Type B pancreatic cell (in vitro differentiated cells): Measurements from ENCODE around the gene DDAH1. TPM values are rescaled to one million over a fixed set of nuclear protein-coding genes. Genes with fewer than 3 reads are reported as not detected.

Experiments
- DNase-seq: peaks from one replicate; pipeline ENCODE4 v3.0.0; 2021; ENCODE audit warnings: mixed read lengths; ENCODE audit not compliant: unreplicated experiment; ENCODE audit errors: extremely low spot score
- H3K27ac Mint-ChIP-seq: 2 replicates; pipeline ENCODE4 v1.8.0; 2021; ENCODE audit warnings: mild to moderate bottlenecking, mixed read lengths
- H3K27me3 Mint-ChIP-seq: 2 replicates; pipeline ENCODE4 v1.8.0; 2021; ENCODE audit warnings: mixed read lengths
- H3K36me3 Mint-ChIP-seq: 2 replicates; pipeline ENCODE4 v1.8.0; 2021; ENCODE audit warnings: mixed read lengths
- H3K4me1 Mint-ChIP-seq: one replicate; pipeline ENCODE4 v1.8.0; 2021; ENCODE audit warnings: mixed read lengths; ENCODE audit not compliant: unreplicated experiment
- H3K4me3 Mint-ChIP-seq: 2 replicates; pipeline ENCODE4 v1.8.0; 2021; ENCODE audit warnings: mild to moderate bottlenecking, mixed read lengths
- H3K9me3 Mint-ChIP-seq: 2 replicates; pipeline ENCODE4 v1.8.0; 2021; ENCODE audit warnings: mixed read lengths
- CTCF ChIP-seq: fragments of 200-600 bp; sonication (generic); conservative IDR thresholded peaks from 2 replicates; pipeline ENCODE4 v1.5.0; 2021; ENCODE audit warnings: antibody characterized with exemption, mild to moderate bottlenecking
- total RNA-seq: library from RNA; stranded (reverse); gene quantifications from 2 replicates; pipeline ENCODE4 v1.2.1, GENCODE V29; 2021; ENCODE audit warnings: low replicate concordance

Gene DDAH1
- total RNA-seq, 1 donor from 2014 or later, result 28.6 TPM

- Mint-ChIP-seq H3K9me3 (no peaks in the 10 kb centered on the region), H3K36me3 (peaks cover 4% of the 10 kb centered on the region), H3K27me3 (peaks cover 3% of the 10 kb centered on the region), H3K27ac (no peak overlapping the region), H3K4me1 (peaks cover 14% of the 10 kb centered on the region), H3K4me3 (no peak overlapping the region)
- DNase-seq, result no peak
- no peak for TF ChIP-seq CTCF
These were observed 148.6 kb downstream of the DDAH1 start for GRCh38 chr1:85316321-85316720.

- Mint-ChIP-seq H3K27me3 (peaks cover 4% of the 10 kb centered on the region), H3K9me3 (no peaks in the 10 kb centered on the region), H3K36me3 (peaks cover 4% of the 10 kb centered on the region), H3K4me3 (no peak overlapping the region), H3K4me1 (peaks cover 14% of the 10 kb centered on the region), H3K27ac (no peak overlapping the region)
- TF ChIP-seq CTCF, result no peak
- DNase-seq, result no peak
These were observed 149.2 kb downstream of the DDAH1 start for GRCh38 chr1:85315789-85316188.

GRCh38 chr1:85314726-85315125 is 150.2 kb downstream of the DDAH1 start:
- Mint-ChIP-seq H3K27me3 (peaks cover 15% of the 10 kb centered on the region), H3K36me3 (peaks cover 4% of the 10 kb centered on the region), H3K4me1 (peaks cover 8% of the 10 kb centered on the region), H3K9me3 (no peaks in the 10 kb centered on the region), H3K4me3 (no peak overlapping the region), H3K27ac (no peak overlapping the region)
- no peak for DNase-seq
- no peak for TF ChIP-seq CTCF

- TF ChIP-seq CTCF, result no peak
- H3K4me1 Mint-ChIP-seq, result peaks cover 5% of the 10 kb centered on the region
- H3K36me3 Mint-ChIP-seq, result no peaks in the 10 kb centered on the region
- DNase-seq, result no peak
- H3K27ac Mint-ChIP-seq, result no peak overlapping the region
- no peak overlapping the region for H3K4me3 Mint-ChIP-seq
- no peaks in the 10 kb centered on the region for H3K9me3 Mint-ChIP-seq
- H3K27me3 Mint-ChIP-seq, result peaks cover 21% of the 10 kb centered on the region
These were observed 150.9 kb downstream of the DDAH1 start for GRCh38 chr1:85313888-85314696.

- H3K4me1 Mint-ChIP-seq, result peaks cover 8% of the 10 kb centered on the region
- peaks cover 27% of the 10 kb centered on the region for H3K27me3 Mint-ChIP-seq
- no peak for DNase-seq
- no peak for TF ChIP-seq CTCF
- H3K27ac Mint-ChIP-seq, result no peak overlapping the region
- H3K9me3 Mint-ChIP-seq, result no peaks in the 10 kb centered on the region
- H3K36me3 Mint-ChIP-seq, result no peaks in the 10 kb centered on the region
- H3K4me3 Mint-ChIP-seq, result no peak overlapping the region
These were observed 153.1 kb downstream of the DDAH1 start for GRCh38 chr1:85311818-85312217.
